HepG2 (cell line): ENCODE results near the gene MAN1B1. TPM values are rescaled to one million over a fixed set of nuclear protein-coding genes. Genes with fewer than 3 reads are reported as not detected.

Experiments
- ATF1 ChIP-seq: IDR thresholded peaks from 2 replicates; pipeline ENCODE4 v1.6.1; 2016; ENCODE audit warnings: mild to moderate bottlenecking, control low read depth
- DNMT3B ChIP-seq: conservative IDR thresholded peaks from 2 replicates; pipeline ENCODE4 v1.6.1; 2016; ENCODE audit warnings: missing biosample characterization, control low read depth
- FOSL2 ChIP-seq: sonication (generic); formaldehyde crosslinking; IDR thresholded peaks from 2 replicates; pipeline ENCODE4 v1.4.0; 2020; ENCODE audit warnings: missing genetic modification reagents
- GTF3A ChIP-seq: sonication (generic); formaldehyde crosslinking; conservative IDR thresholded peaks from 2 replicates; pipeline ENCODE4 v1.4.0; 2020; ENCODE audit warnings: mild to moderate bottlenecking, missing genetic modification reagents
- HDAC2 ChIP-seq: sonication (generic); formaldehyde crosslinking; IDR thresholded peaks from 2 replicates; pipeline ENCODE4 v1.4.0; 2020; ENCODE audit warnings: missing genetic modification reagents
- HOXA9 ChIP-seq: sonication (generic); formaldehyde crosslinking; IDR thresholded peaks from 2 replicates; pipeline ENCODE4 v1.8.1; 2022; ENCODE audit warnings: missing genetic modification reagents, mild to moderate bottlenecking, moderate library complexity, borderline replicate concordance
- NCOA5 ChIP-seq: sonication (generic); formaldehyde crosslinking; IDR thresholded peaks from 2 replicates; pipeline ENCODE4 v1.4.0; 2020; ENCODE audit warnings: missing genetic modification reagents
- NFKBIZ ChIP-seq: IDR thresholded peaks from 2 replicates; pipeline ENCODE4 v1.6.1; 2018; ENCODE audit warnings: missing genetic modification reagents, missing compliant biosample characterization
- NFYB ChIP-seq: sonication (generic); formaldehyde crosslinking; IDR thresholded peaks from 2 replicates; pipeline ENCODE4 v1.4.0; 2020; ENCODE audit warnings: missing genetic modification reagents
- POGZ ChIP-seq: sonication (generic); formaldehyde crosslinking; IDR thresholded peaks from 2 replicates; pipeline ENCODE4 v1.4.0; 2020; ENCODE audit warnings: mild to moderate bottlenecking, missing genetic modification reagents
- REXO4 ChIP-seq: sonication (generic); formaldehyde crosslinking; IDR thresholded peaks from 2 replicates; pipeline ENCODE4 v1.8.0; 2022; ENCODE audit warnings: missing genetic modification reagents, mild to moderate bottlenecking, borderline replicate concordance
- SMARCC2 ChIP-seq: fragments of 450-650 bp; IDR thresholded peaks from 2 replicates; pipeline ENCODE4 v1.6.1; 2017; ENCODE audit warnings: antibody characterized with exemption, mild to moderate bottlenecking
- TAF1 ChIP-seq: sonication (generic); formaldehyde crosslinking; IDR thresholded peaks from 2 replicates; pipeline ENCODE4 v1.4.0; 2020; ENCODE audit warnings: missing genetic modification reagents
- ZC3H4 ChIP-seq: sonication (generic); formaldehyde crosslinking; IDR thresholded peaks from 2 replicates; pipeline ENCODE4 v1.4.0; 2020; ENCODE audit warnings: missing genetic modification reagents, borderline replicate concordance
- ZMAT3 ChIP-seq: sonication (generic); formaldehyde crosslinking; conservative IDR thresholded peaks from 2 replicates; pipeline ENCODE4 v1.7.0; 2021; ENCODE audit warnings: missing genetic modification reagents
- ZNF24 ChIP-seq: fragments of 450-650 bp; IDR thresholded peaks from 2 replicates; pipeline ENCODE4 v1.6.1; 2017; ENCODE audit warnings: antibody characterized with exemption, mild to moderate bottlenecking
- ZNF335 ChIP-seq: sonication (generic); formaldehyde crosslinking; IDR thresholded peaks from 2 replicates; pipeline ENCODE4 v1.4.0; 2020; ENCODE audit warnings: missing genetic modification reagents
- ZNF569 ChIP-seq: sonication (generic); formaldehyde crosslinking; IDR thresholded peaks from 2 replicates; pipeline ENCODE4 v1.5.0; 2020; ENCODE audit warnings: mild to moderate bottlenecking, missing genetic modification reagents, moderate library complexity, borderline replicate concordance
- ZNF761 ChIP-seq: sonication (generic); formaldehyde crosslinking; conservative IDR thresholded peaks from 2 replicates; pipeline ENCODE4 v1.4.0; 2020; ENCODE audit warnings: mild to moderate bottlenecking, missing genetic modification reagents
- ZNF776 ChIP-seq: sonication (generic); formaldehyde crosslinking; IDR thresholded peaks from 2 replicates; pipeline ENCODE4 v1.4.0; 2020; ENCODE audit warnings: mild to moderate bottlenecking, missing genetic modification reagents
- polyA plus RNA-seq, 8 experiments: library from polyadenylated mRNA; depleted of rRNA in 3 of 8; stranded (reverse) in 7 of 8; unstranded in 1 of 8; fragments of >200 nt; fragmentation: Illumina TruSeq in 4 of 8; extraction: Trizol in 4 of 8; gene quantifications; 2 replicates each; pipeline versions ENCODE4 v1.2.1 to v1.2.3, GENCODE V29; 2011 to 2016; ENCODE audit warnings: low read depth in 4 of 8, missing spikeins in 1 of 8, mixed read lengths in 1 of 8; ENCODE audit not compliant: insufficient read depth in 1 of 8
- total RNA-seq, 5 experiments: library from RNA; depleted of rRNA; stranded (reverse); fragments of >200 nt; fragmentation: Illumina TruSeq; extraction: Trizol; gene quantifications; 2 replicates each; pipeline ENCODE4 v1.2.3, GENCODE V29; 2016; ENCODE audit warnings: low read depth in 1 of 5
- TF ChIP-seq, protein P1 (sequence below): sonication (generic); formaldehyde crosslinking; IDR thresholded peaks from 2 replicates; pipeline ENCODE4 v1.4.0; 2020; ENCODE audit warnings: mild to moderate bottlenecking, missing genetic modification reagents, borderline replicate concordance
- TF ChIP-seq, protein P2 (sequence below): sonication (generic); formaldehyde crosslinking; IDR thresholded peaks from 2 replicates; pipeline ENCODE4 v1.5.0; 2020; ENCODE audit warnings: mild to moderate bottlenecking, missing genetic modification reagents, moderate library complexity
- TF ChIP-seq, protein P3 (sequence below), 2 experiments: sonication (generic) in 1 of 2; formaldehyde crosslinking in 1 of 2; IDR thresholded peaks; 2 replicates each; pipeline versions ENCODE4 v1.4.0 to v1.6.1; 2018 to 2020; ENCODE audit warnings: missing genetic modification reagents in 2 of 2, borderline replicate concordance in 1 of 2, low read depth in 1 of 2, mild to moderate bottlenecking in 1 of 2, missing biosample characterization in 1 of 2

The MAN1B1 gene
- total and polyA plus RNA-seq, 2 of the 13 experiments (the other 11 are each of a cell fraction or from before 2014, with no cell fraction given), result 48.9 to 59.5 TPM

DNA sequence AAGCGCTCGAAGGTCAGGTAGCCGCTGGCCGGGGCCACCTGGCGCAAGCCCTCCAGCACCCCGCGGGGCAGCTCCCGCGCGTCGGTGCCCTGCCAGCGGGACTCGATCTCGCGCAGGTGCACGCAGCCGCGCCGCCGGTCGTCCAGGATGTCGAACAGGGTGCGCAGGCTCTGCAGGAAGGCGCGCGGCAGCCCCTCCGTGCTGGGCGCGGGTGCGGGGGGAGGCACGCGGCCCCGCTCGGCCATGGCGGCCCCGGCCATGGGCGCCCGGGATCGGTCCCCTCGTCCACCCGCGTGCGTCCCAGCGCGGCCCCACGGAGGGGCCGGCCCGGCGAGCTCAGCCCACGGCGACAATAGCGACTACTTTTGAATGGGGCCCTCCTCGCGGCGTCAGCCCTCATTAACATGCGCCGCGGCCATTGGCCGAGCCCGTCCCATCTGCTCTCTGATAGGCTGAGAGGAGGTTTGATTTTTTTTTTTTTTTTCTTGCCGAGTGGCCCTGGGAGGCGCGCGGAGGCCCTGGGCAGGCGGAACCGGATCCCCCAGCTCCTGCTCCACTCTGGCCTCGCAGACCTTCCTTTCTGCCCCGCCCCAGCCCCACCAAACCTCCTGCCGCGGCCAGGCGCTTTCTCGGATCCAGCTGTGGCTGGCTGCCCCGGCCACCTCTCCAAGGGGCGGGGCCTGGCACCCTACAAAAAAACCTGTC is 16.4 kb upstream of the MAN1B1 start, which contains the start of gene SAPCD2 (continued):
- TF ChIP-seq, protein P1, sequence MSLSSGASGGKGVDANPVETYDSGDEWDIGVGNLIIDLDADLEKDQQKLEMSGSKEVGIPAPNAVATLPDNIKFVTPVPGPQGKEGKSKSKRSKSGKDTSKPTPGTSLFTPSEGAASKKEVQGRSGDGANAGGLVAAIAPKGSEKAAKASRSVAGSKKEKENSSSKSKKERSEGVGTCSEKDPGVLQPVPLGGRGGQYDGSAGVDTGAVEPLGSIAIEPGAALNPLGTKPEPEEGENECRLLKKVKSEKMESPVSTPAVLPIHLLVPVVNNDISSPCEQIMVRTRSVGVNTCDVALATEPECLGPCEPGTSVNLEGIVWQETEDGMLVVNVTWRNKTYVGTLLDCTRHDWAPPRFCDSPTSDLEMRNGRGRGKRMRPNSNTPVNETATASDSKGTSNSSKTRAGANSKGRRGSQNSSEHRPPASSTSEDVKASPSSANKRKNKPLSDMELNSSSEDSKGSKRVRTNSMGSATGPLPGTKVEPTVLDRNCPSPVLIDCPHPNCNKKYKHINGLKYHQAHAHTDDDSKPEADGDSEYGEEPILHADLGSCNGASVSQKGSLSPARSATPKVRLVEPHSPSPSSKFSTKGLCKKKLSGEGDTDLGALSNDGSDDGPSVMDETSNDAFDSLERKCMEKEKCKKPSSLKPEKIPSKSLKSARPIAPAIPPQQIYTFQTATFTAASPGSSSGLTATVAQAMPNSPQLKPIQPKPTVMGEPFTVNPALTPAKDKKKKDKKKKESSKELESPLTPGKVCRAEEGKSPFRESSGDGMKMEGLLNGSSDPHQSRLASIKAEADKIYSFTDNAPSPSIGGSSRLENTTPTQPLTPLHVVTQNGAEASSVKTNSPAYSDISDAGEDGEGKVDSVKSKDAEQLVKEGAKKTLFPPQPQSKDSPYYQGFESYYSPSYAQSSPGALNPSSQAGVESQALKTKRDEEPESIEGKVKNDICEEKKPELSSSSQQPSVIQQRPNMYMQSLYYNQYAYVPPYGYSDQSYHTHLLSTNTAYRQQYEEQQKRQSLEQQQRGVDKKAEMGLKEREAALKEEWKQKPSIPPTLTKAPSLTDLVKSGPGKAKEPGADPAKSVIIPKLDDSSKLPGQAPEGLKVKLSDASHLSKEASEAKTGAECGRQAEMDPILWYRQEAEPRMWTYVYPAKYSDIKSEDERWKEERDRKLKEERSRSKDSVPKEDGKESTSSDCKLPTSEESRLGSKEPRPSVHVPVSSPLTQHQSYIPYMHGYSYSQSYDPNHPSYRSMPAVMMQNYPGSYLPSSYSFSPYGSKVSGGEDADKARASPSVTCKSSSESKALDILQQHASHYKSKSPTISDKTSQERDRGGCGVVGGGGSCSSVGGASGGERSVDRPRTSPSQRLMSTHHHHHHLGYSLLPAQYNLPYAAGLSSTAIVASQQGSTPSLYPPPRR (CRISPR knock-in tag), result no peak
- TF ChIP-seq NFYB (CRISPR knock-in tag) (peak; percentile 81), SMARCC2 (no peak), ZNF569 (CRISPR knock-in tag) (no peak), HOXA9 (CRISPR knock-in tag) (no peak), ZNF335 (CRISPR knock-in tag) (no peak), ZMAT3 (CRISPR knock-in tag) (0 out of 2 replicates have a peak, but pooled peaks have one; percentile 35), REXO4 (CRISPR knock-in tag) (no peak), GTF3A (CRISPR knock-in tag) (0 out of 2 replicates have a peak, but pooled peaks have one; percentile 21), ZNF24 (no peak), ATF1 (CRISPR knock-in tag) (no peak), POGZ (CRISPR knock-in tag) (no peak), FOSL2 (CRISPR knock-in tag) (no peak), NCOA5 (CRISPR knock-in tag) (no peak), ZC3H4 (CRISPR knock-in tag) (no peak), HDAC2 (CRISPR knock-in tag) (peak; percentile 39; the same call in 1 of the 2 replicates), NFKBIZ (CRISPR knock-in tag) (no peak), ZNF776 (CRISPR knock-in tag) (no peak), DNMT3B (CRISPR knock-in tag) (no peak), ZNF761 (CRISPR knock-in tag) (0 out of 2 replicates have a peak, but pooled peaks have one; percentile 23), TAF1 (CRISPR knock-in tag) (peak; percentile 21; the same call in 1 of the 2 replicates)
- TF ChIP-seq, protein P2, sequence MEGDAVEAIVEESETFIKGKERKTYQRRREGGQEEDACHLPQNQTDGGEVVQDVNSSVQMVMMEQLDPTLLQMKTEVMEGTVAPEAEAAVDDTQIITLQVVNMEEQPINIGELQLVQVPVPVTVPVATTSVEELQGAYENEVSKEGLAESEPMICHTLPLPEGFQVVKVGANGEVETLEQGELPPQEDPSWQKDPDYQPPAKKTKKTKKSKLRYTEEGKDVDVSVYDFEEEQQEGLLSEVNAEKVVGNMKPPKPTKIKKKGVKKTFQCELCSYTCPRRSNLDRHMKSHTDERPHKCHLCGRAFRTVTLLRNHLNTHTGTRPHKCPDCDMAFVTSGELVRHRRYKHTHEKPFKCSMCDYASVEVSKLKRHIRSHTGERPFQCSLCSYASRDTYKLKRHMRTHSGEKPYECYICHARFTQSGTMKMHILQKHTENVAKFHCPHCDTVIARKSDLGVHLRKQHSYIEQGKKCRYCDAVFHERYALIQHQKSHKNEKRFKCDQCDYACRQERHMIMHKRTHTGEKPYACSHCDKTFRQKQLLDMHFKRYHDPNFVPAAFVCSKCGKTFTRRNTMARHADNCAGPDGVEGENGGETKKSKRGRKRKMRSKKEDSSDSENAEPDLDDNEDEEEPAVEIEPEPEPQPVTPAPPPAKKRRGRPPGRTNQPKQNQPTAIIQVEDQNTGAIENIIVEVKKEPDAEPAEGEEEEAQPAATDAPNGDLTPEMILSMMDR (CRISPR knock-in tag), result no peak
- TF ChIP-seq, protein P3, sequence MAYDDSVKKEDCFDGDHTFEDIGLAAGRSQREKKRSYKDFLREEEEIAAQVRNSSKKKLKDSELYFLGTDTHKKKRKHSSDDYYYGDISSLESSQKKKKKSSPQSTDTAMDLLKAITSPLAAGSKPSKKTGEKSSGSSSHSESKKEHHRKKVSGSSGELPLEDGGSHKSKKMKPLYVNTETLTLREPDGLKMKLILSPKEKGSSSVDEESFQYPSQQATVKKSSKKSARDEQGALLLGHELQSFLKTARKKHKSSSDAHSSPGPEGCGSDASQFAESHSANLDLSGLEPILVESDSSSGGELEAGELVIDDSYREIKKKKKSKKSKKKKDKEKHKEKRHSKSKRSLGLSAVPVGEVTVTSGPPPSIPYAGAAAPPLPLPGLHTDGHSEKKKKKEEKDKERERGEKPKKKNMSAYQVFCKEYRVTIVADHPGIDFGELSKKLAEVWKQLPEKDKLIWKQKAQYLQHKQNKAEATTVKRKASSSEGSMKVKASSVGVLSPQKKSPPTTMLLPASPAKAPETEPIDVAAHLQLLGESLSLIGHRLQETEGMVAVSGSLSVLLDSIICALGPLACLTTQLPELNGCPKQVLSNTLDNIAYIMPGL (CRISPR knock-in tag; IDR thresholded peaks at IDR 0.05; ENCODE audit: borderline replicate concordance in 1 of 2, low read depth in 1 of 2), result peak in 1 of 2 experiments; percentile 73; a peak in 2 of 4 replicates
